Liver (tissue), 3 donors: ENCODE data around the gene DOK1.

Experiments
- FOXA1 ChIP-seq: IDR thresholded peaks from 2 replicates; pipeline ENCODE4 v1.6.1; 2016; ENCODE audit warnings: antibody characterized with exemption
- GABPA ChIP-seq, 2 donors: IDR thresholded peaks in 1 of 2; conservative IDR thresholded peaks in 1 of 2; 2 replicates each; pipeline ENCODE4 v1.6.1; 2016; ENCODE audit warnings: antibody characterized with exemption in 2 of 2, mild to moderate bottlenecking in 1 of 2, moderate library complexity in 1 of 2
- JUND ChIP-seq, 2 donors: IDR thresholded peaks; 2 replicates each; pipeline ENCODE4 v1.6.1; 2016; ENCODE audit warnings: antibody characterized with exemption in 2 of 2
- MAX ChIP-seq: IDR thresholded peaks from 2 replicates; pipeline ENCODE4 v1.6.1; 2016; ENCODE audit warnings: antibody characterized with exemption
- NR2F2 ChIP-seq: IDR thresholded peaks from 2 replicates; pipeline ENCODE4 v1.6.1; 2016; ENCODE audit warnings: antibody characterized with exemption
- RAD21 ChIP-seq, 2 donors: IDR thresholded peaks; 2 replicates each; pipeline ENCODE4 v1.6.1; 2016; ENCODE audit warnings: antibody characterized with exemption in 2 of 2, mild to moderate bottlenecking in 2 of 2
- SP1 ChIP-seq: IDR thresholded peaks from 2 replicates; pipeline ENCODE4 v1.6.1; 2018; ENCODE audit warnings: antibody characterized with exemption, mild to moderate bottlenecking
- TAF1 ChIP-seq: conservative IDR thresholded peaks from 2 replicates; pipeline ENCODE4 v1.6.1; 2016; ENCODE audit warnings: antibody characterized with exemption, mild to moderate bottlenecking
- YY1 ChIP-seq: IDR thresholded peaks from 2 replicates; pipeline ENCODE4 v1.6.1; 2016; ENCODE audit warnings: antibody characterized with exemption, mild to moderate bottlenecking
- TF ChIP-seq, protein P1 (sequence below): fragments of 150-350 bp; IDR thresholded peaks from 2 replicates; pipeline ENCODE4 v1.5.1; 2017; ENCODE audit warnings: improper control_type of control experiment, low read depth, low read length; ENCODE audit not compliant: missing input control
- donor health status: healthy.
- donor health status: healthy.

GRCh38 chr2:74536166-74536950 lies 18.2 kb upstream of the DOK1 start:
- TF ChIP-seq, protein P1, sequence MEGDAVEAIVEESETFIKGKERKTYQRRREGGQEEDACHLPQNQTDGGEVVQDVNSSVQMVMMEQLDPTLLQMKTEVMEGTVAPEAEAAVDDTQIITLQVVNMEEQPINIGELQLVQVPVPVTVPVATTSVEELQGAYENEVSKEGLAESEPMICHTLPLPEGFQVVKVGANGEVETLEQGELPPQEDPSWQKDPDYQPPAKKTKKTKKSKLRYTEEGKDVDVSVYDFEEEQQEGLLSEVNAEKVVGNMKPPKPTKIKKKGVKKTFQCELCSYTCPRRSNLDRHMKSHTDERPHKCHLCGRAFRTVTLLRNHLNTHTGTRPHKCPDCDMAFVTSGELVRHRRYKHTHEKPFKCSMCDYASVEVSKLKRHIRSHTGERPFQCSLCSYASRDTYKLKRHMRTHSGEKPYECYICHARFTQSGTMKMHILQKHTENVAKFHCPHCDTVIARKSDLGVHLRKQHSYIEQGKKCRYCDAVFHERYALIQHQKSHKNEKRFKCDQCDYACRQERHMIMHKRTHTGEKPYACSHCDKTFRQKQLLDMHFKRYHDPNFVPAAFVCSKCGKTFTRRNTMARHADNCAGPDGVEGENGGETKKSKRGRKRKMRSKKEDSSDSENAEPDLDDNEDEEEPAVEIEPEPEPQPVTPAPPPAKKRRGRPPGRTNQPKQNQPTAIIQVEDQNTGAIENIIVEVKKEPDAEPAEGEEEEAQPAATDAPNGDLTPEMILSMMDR = no peak
- TF ChIP-seq MAX = no peak
- TF ChIP-seq NR2F2 = no peak
- TF ChIP-seq GABPA (IDR thresholded peaks at IDR 0.05 in 1 of 2, conservative IDR thresholded peaks at IDR 0.05 in 1 of 2) = no peak
- no peak for TF ChIP-seq YY1
- TF ChIP-seq SP1 = no peak
- no peak for TF ChIP-seq RAD21 (IDR thresholded peaks at IDR 0.05)
- no peak for TF ChIP-seq TAF1
- no peak for TF ChIP-seq FOXA1
- no peak for TF ChIP-seq JUND (IDR thresholded peaks at IDR 0.05)
